NCI-H82 treated with DMSO at 0.1 percent for 48 hours (cell line): Measurements from ENCODE around the gene NFATC2.
"Not testable (repeated sequence)": the region's sequence is repeated elsewhere in the genome, so short reads cannot be mapped to it uniquely, and the experiment has no call there.

Source experiments
- DNase-seq: peaks from one replicate; lab custom pipeline; 2025; ENCODE audit not compliant: unreplicated experiment; lab: John Stamatoyannopoulos, UW

NFATC2 gene

DNA sequence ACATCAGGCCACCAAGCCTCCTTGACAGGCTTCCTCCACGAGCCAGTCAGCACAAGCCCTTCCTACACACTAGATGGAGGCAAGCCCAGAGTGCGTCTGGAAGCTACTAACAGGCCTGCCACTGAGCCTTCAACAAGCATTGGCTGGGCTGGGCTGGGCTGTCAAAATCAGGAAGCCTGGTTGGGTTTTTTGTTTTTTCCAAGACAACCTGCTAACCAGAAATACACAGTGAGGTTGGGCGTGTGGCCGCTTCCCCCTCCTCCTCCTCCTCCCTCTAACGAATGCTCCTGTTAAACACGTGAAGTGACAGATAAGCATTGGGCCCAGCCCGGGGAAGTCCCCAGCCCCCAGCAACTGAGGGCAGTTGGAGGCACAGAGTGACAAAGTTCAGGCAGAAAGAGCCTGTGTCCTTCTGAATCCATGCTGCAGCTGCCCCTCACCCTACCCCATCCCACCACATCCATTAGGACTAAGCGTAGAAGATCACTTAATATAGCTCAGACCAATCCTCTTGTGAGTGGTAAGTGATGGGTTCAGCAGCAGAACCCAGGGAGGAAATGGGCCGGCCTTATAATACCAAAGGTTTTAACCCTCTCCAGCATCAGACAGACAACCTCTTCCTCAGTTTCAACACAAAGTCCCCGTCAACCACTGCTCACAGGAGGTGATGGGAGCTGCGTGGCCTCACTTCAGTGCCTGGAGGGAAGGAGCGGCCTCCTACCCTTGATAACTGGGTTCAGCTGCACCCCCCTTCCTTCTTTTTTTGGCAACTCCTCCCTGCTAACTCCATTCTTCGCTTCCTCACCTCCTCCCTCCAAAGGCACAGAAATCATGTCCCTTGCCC is 1.1 kb downstream of the NFATC2 start:
- no peak for DNase-seq

DNA sequence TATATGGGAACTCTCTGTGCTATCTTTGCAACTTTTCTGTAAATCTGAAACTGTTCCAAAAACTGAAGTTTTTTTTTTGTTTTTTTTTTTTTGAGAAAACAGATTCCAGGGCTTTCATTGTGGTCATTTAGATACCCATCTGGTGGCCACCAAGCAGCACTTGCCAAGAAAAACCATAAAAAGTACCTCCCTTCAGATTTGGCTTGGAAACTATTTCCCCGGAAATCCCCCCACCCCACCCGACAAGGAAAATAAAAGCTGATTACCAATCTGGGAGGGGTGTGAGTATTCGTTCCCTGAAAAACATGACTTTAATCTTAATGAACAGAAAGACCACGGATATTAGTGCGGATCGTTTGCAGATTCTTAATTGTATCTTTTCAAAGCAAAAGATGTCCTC is 1.9 kb downstream of the NFATC2 start:
- DNase-seq = no peak

- not testable (repeated sequence) for DNase-seq
Measured at GRCh38 chr20:51540074-51540473, 2.4 kb downstream of the NFATC2 start.

GRCh38 chr20:51536116-51537069 is 6.1 kb downstream of the NFATC2 start:
- DNase-seq = no peak

GRCh38 chr20:51535674-51536073 is 6.8 kb downstream of the NFATC2 start:
- no peak for DNase-seq

DNA sequence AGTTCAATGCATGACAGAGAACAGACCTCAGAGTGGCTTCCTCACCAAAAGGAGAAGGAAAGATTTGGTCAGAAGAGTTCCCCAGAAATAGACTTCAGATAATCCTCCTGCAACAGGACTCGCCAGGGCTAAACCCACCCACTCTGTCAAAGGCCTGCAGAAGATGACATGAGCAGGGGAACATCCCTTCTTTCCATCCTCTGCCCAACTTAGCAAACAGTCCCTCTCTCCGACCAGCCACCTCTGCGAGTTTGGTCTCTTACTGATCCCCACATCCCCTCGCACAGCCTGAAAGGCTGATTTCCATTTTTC is 7.5 kb downstream of the NFATC2 start:
- DNase-seq = no peak

DNA sequence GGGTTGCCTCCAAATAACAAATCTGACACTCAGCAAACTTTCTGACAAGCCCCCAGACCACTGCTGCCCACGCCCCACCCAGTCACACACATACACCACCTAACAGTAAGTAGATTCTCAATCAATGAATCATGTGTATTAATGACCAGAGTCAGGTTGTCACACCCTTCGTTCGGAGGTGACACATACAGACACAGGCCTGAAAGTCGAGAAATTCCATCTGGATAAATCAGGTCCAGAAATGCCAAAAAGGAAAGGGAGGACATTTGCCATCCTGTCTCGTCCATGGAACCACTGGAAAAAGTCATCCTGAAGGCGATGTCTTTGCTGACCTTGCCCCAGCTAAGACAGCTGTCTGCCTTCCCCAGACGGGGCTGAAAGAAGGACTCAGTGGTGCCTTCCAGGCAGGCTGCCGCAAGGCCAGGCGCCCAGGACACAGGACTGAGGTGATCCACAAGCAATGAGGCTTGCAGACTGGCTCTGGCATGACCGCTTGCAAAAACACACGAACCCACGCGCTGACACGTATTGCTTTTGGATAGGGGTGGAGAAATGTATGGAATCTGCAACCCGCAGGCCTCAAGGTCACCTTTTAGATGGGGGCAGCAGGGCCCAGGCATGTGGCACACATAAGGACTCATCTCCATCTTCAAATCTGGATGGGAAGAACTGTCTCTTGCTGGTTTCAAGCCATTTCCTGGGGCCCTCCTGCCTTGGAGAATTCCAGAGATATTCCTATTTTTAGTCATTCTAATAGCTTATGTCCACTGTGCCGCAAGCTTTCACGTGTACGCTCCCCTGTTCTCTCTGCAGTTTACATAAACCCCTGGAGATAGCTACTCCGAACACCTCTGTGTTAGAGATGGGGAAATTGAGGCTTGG is 9.0 kb downstream of the NFATC2 start:
- no peak for DNase-seq

GRCh38 chr20:51532577-51533191 is 9.8 kb downstream of the NFATC2 start:
- DNase-seq = no peak

DNA sequence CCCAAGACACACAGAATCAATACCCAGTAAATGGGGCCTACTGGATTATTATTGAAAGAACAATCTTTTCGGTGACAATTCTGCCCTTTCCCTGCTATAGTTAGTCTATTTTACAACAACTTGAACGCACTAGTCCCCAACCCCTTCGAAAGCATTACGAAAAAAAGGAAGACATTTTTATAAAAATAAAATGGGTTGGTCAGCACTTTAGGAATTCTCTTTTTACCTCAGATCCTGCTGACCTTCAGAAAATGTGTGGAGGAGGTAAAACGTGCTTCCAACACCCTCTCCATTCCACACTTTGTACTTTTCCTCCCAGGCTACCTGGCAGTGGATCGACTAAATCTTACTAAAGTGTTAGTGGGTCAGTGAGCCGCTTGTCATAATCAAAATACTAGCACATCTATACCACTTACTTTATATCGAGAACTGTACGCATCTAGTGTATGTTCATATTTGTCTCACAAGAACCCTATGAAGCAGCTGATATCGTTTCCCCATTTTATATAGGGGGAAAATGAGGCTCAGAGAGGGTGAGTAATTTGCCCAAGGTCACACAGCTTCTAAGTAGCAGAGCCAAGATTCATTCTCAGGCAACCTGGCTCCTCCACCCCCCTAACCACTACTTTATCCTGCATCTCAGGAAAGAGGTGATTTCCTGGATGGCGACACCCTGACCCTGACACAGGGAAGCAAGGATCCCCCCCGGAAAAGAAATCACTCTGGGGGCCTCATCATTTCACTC is 10.6 kb downstream of the NFATC2 start:
- DNase-seq = no peak

DNA sequence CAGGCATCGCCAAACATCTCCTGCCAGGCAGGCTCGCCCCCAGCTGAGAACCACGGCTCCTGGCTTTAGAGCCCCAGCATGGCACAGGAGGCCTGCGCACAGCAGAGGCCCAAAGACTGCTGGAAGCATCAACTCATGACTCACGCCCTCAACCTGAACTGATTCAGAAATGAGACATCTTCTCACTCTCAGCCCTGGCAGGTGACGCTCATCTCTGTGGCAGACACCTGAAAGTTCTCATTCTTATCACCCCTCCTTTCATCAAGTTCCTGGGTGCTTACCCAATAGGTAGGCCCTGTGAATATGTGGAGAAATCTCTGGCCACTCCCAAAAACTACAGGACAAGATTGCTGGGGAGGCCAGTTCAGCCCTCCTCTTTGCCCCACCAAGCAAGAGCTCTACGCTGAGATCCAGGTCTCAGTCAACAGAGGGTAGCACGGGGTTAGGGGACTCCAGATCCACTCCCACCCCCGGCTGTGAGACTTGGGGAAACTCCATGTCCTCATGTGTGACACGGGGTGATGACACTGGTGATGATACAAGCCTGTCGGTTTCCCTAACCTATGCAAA is 11.3 kb downstream of the NFATC2 start:
- no peak for DNase-seq

DNA sequence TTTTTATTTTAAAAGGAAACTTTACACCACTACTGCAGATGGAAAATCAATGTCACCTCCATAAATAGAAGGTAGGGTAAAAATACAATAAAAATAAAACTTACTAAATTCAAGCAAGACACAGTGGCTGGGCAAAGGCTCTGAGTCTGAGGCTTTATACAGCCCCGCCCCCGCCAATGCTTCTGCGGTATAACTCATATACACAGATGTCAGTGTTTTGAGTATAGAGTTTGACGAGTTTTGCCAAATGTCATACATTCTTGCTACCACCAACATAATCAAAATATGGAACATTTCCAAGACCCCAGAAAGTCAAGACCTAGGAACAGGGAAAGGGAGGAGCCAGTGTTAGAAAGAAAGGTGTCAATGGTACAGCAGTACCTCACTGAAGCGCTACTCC is 12.8 kb downstream of the NFATC2 start:
- no peak for DNase-seq

DNA sequence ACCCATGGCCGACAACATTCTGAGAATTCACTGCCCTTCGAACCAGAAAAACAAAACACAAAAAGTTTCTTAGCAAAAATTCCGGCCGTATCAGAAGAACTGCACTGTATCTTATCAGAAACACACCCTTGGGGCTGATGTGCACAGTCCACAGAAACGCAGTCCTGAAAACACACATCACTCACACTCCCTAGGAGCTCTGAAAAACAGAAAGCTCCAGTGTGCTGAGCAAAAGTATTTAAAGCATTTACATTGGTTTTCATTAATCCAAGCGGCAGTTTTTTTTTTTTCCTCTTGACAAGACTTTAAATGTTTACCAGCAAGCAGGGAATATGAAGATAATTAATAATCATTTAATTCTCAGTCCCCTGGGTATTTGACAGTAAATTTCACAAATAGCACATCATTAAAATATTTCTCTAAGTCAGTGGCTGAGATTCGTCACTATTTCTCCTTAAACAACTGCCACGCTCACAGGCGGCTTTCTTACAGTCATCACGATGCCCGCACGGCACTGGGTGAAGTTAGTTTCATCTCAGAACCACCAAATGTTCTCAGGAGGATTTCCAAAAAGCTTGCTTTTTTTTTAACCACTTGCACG is 13.3 kb downstream of the NFATC2 start:
- no peak for DNase-seq

DNA sequence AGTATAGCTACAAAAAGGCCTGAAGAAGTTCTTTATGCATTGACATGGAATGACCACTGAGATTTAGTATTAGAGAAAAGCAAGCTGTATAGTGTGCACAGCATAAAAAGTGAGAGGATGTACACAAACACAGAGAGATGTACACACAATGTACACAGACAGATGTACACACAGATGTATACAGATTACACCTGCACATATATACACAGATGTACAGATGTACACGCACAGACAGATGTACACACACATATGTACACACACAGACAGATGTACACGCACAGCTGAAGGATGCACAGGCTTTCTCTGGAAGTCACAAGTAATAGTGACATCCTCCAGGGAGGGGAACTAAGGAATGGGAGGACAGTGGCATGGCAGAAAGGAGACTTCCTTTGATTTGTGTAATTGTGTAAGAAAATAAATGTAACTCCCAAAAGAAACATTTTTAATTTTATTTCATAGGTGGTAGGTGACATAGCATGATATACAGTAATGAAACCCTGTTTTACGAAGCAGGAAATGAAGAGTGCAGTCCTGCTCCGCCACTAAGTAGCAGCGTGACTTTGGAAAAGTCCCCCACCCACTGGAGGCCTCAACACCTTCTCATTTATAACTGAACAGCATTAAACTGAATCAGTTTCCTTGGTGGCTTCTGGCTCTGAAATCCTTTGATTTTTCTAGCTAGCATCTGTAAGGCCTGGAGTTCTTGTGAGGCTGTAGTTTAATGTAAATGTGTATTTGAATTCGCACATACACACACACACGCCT is 14.1 kb downstream of the NFATC2 start:
- no peak for DNase-seq

DNA sequence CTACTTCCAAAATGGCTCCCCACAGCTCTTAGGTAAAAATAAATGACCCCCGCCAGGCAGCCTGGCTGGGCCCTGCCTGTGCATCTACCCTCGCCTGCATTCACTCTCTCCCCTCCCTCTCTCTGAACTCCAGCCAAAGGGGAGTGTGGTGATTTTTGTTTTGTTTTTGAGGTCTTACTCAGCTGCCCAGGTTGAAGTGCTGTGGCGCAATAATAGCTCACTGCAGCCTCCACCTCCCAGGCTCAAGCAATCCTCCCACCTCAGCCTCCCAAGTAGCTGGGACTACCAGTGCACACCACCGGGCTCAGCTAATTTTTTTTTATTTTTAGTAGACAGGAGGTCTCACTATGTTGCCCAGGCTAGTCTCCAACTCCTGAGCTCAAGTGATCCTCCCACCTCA is 15.8 kb downstream of the NFATC2 start:
- DNase-seq = no peak

DNA sequence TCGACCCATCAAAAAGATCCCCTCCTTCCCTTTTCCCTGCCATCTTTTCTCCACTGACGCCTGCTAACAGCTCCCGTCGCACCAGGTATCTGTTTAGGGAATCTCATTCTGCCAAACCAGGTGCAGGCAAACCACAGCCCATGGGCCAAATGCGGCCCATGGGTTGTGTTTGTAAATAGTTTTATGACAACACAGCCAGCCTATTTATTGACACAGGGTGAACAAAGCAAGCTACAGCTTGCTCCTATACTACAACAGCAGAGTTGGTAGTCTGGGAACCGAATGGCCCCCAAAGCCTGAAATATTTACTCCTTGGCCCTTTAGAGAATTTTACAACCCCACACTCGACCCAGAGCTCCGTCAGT is 16.4 kb downstream of the NFATC2 start:
- DNase-seq = no peak

DNA sequence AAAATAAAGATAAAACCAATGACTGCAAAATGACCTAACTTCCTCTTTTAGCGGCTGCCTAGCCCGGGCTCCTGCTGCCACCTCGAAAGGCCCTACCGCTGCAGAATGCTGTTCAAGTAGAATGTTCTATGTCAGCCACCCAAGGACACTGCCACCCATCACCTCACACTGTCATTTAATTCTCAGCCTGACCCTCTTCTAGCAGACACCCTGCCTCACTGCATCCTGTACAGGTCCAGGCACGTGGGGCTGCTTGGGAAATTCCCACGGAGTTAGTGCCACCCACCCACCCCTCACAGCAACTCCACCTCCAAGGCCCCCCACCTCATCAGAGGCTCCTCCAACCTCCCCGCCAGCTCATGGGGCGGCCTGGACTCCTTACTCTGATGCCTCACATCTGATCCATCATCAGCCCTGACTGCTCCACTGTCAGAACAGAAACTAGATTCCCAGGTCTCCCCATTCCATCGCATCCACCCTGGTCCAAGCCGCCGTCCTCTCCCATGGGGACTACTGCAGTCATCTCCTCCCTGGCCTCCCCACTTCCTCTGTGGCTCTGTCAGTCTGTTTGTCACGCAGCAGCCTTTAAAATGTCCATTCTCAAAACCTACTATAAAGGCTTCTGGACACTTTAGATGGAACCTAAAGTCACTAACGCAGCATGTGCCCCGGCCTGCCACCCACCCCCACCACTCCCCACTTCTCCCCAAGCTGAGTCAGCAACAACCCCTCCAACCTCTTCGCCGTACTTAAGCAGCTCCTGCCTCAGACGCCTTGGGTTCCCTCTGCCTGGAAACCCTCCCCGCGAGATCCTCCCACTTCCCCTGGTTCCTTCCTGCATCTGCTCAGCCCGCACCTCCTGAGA is 17.0 kb downstream of the NFATC2 start:
- no peak for DNase-seq

GRCh38 chr20:51523276-51524013 is 19.1 kb downstream of the NFATC2 start:
- DNase-seq = no peak
